ENCODE results near the gene VAMP7. TPM values are rescaled to one million over a fixed set of nuclear protein-coding genes. Genes with fewer than 3 reads are reported as not detected.

VAMP7 gene, protein sequence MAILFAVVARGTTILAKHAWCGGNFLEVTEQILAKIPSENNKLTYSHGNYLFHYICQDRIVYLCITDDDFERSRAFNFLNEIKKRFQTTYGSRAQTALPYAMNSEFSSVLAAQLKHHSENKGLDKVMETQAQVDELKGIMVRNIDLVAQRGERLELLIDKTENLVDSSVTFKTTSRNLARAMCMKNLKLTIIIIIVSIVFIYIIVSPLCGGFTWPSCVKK
- 38.9 and 49.4 TPM in 2 replicates for total RNA-seq

DNA sequence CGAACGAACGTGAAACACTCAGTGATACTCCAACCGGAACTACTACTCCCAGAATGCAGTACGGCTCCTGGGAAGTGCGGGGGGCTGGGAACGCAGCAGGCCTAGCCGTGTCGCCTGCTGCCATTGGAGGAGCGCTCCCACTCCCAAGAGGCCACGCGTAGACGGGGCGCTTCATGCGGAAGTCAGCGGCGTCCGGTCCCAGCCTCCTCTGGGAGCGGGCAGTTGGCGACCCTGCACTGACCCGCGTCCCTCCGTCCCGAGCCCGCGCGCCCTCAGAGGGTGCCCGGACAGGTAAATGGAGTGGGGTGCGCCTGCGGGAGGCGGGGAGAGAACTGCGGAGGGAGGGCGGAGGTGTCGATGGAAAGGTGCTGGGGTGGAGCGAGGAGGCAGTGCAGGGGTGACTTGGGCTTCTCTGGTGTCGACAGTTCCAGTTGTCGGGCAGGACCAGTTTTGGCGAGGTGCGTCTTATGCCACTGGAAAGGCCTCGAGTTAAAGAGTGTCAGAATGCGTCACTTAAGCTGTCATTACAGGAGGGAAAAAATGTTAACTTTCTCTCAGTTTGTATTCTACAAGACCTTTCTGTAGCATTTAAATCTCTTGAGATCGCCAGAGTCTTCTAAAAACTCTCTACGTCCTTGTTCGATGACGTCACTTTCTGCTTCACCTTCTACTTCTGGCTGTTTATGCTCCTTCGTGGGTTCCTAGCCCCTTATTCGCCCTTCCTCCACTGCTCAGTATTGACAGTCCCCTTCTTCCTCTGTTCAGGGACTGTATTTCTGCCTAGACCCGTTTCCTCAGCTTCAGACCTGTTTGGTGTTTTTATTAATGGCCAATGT is at the start of gene VAMP7:
Gene VAMP7 (plus strand): TSS at position 188 of the 836 bp plus-strand sequence. CDS start 8,122 bp downstream, outside the sequence.

Small RNA genes within 50 kb of the gene (small RNA-seq; reads per million reads assigned to genes)
- not detected for gene DPH3P2

Other genes with a start within 250 kb of the VAMP7 start
- gene IL9R, start 116.4 kb downstream of the VAMP7 start, total RNA-seq: 0.10 TPM in 1 of 2 replicates, not detected in the other